A673 (cell line): Measurements from ENCODE around the gene PTMS. TPM values are rescaled to one million over a fixed set of nuclear protein-coding genes. Genes with fewer than 3 reads are reported as not detected.

ENCODE experiments used
- BruUV-seq: library from RNA; stranded (reverse); fragments of 400-500 nt; replicated peaks from 2 replicates; lab custom pipeline; 2021; lab: Mats Ljungman, UMichigan
- CTCF ChIA-PET: fragments of 300-600 bp; sonication (Branson Sonifier 250); formaldehyde crosslinking; loops from one replicate; lab custom pipeline; 2022; ENCODE audit warnings: antibody characterized with exemption; lab: Charles Lee
- POLR2A ChIA-PET: fragments of 300-600 bp; sonication (Branson Sonifier 250); formaldehyde crosslinking; loops from one replicate; lab custom pipeline; 2022; ENCODE audit warnings: antibody characterized with exemption; ENCODE audit not compliant: low non-redundant PET; lab: Charles Lee
- DNase-seq: peaks from one replicate; pipeline ENCODE4 v3.0.0-alpha.2; 2015; ENCODE audit warnings: low spot score
- H3K27ac ChIP-seq: fragments of 200-600 bp; sonication (generic); 2 replicates; pipeline ENCODE4 v1.5.1; 2016; ENCODE audit warnings: mixed run types, low read depth, mild to moderate bottlenecking, mixed read lengths, antibody characterized with exemption, low read length; ENCODE audit not compliant: poor library complexity, severe bottlenecking
- H3K27me3 ChIP-seq: fragments of 200-600 bp; sonication (generic); replicated peaks from 2 replicates; pipeline ENCODE4 v1.6.1; 2017; ENCODE audit warnings: mixed run types, low read depth, mild to moderate bottlenecking, mixed read lengths, antibody characterized with exemption, low read length; ENCODE audit not compliant: insufficient read depth, poor library complexity
- H3K36me3 ChIP-seq: fragments of 200-600 bp; sonication (generic); 2 replicates; pipeline ENCODE4 v1.6.1; 2016; ENCODE audit warnings: mixed run types, mild to moderate bottlenecking, mixed read lengths, antibody characterized with exemption, low read length; ENCODE audit not compliant: insufficient read depth, poor library complexity, severe bottlenecking
- H3K4me1 ChIP-seq: fragments of 200-600 bp; sonication (generic); 2 replicates; pipeline ENCODE4 v1.6.1; 2017; ENCODE audit warnings: mixed run types, mild to moderate bottlenecking, mixed read lengths, antibody characterized with exemption, low read length; ENCODE audit not compliant: insufficient read depth, poor library complexity, severe bottlenecking
- H3K4me3 ChIP-seq: fragments of 200-600 bp; sonication (generic); 2 replicates; pipeline ENCODE4 v1.5.1; 2016; ENCODE audit warnings: low read depth, mixed run types, mild to moderate bottlenecking, mixed read lengths, low read length; ENCODE audit not compliant: poor library complexity, severe bottlenecking
- H3K9me3 ChIP-seq: fragments of 200-600 bp; sonication (generic); 2 replicates; pipeline ENCODE4 v1.6.1; 2016; ENCODE audit warnings: mixed run types, low read depth, mild to moderate bottlenecking, mixed read lengths, antibody characterized with exemption, low read length; ENCODE audit not compliant: poor library complexity, severe bottlenecking
- EZH2 ChIP-seq: fragments of 200-600 bp; sonication (generic); IDR thresholded peaks from 2 replicates; pipeline ENCODE4 v1.6.1; 2017; ENCODE audit warnings: borderline replicate concordance, low read depth, mild to moderate bottlenecking, mixed read lengths, antibody characterized with exemption, low read length; ENCODE audit not compliant: poor library complexity, severe bottlenecking
- intact Hi-C: fragments of 100-400 bp; cut with micrococcal nuclease; formaldehyde crosslinking; loops from one replicate; pipeline ENCODE4 v1.10.0; 2022; ENCODE audit not compliant: unreplicated experiment
- total RNA-seq: library from RNA; stranded (reverse); gene quantifications from 2 replicates; pipeline ENCODE4 v1.2.3, GENCODE V29; 2021
- TF ChIP-seq, protein P1 (sequence below): fragments of 300-800, 200-600 bp; sonication (generic); conservative IDR thresholded peaks from 2 replicates; pipeline ENCODE4 v1.5.1; 2017; ENCODE audit warnings: low read depth, mild to moderate bottlenecking, antibody characterized with exemption, low read length, moderate library complexity, mixed read lengths

The PTMS gene
- total RNA-seq, 1 experiment from 2014 or later, result 620 TPM

- ChIA-PET POLR2A (no interaction called here), CTCF (no interaction called here)
- Histone ChIP-seq H3K27ac (no peak overlapping the region), H3K36me3 (no peaks in the 10 kb centered on the region), H3K4me3 (no peak overlapping the region), H3K9me3 (no peaks in the 10 kb centered on the region), H3K4me1 (no peaks in the 10 kb centered on the region), H3K27me3 (no peaks in the 10 kb centered on the region)
- BruUV-seq, result no TSS peak
- TF ChIP-seq, protein P1, sequence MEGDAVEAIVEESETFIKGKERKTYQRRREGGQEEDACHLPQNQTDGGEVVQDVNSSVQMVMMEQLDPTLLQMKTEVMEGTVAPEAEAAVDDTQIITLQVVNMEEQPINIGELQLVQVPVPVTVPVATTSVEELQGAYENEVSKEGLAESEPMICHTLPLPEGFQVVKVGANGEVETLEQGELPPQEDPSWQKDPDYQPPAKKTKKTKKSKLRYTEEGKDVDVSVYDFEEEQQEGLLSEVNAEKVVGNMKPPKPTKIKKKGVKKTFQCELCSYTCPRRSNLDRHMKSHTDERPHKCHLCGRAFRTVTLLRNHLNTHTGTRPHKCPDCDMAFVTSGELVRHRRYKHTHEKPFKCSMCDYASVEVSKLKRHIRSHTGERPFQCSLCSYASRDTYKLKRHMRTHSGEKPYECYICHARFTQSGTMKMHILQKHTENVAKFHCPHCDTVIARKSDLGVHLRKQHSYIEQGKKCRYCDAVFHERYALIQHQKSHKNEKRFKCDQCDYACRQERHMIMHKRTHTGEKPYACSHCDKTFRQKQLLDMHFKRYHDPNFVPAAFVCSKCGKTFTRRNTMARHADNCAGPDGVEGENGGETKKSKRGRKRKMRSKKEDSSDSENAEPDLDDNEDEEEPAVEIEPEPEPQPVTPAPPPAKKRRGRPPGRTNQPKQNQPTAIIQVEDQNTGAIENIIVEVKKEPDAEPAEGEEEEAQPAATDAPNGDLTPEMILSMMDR, result no peak
- TF ChIP-seq EZH2, result no peak
- intact Hi-C loops, result no loop called here
- DNase-seq, result no peak
Measured at GRCh38 chr12:6790496-6791150, 24.5 kb downstream of the PTMS start.

DNA sequence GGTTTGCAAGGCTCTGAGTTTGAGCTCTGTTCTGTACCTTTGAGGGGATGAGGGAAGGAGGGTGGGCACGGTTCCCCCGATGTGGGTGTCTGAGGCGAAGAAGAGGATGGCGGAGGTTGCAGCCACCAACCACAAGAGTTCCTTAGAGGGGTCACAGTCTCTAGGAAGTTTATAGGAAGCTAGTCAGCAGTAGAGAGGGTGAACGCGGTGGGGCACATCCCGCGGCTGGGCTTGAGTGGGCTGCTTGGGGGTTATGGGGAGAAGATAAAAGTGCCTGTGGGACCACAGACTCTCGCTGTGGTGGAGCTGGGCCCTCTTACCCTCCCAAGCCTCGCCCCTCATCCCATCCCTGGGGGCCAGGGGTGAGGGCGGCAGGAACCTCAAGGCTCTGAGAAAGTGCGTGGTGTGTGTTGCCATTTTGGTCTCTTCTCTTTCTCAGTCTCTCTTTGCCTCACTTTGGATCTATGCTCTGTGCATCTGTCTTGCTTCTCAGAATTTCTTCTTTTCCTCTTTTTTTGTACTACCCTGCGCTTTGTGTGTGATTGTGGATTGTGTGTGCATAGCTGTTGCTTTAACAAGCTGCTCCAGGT, 25.9 kb downstream of the PTMS start:
- no peaks in the 10 kb centered on the region for H3K36me3 ChIP-seq
- no peaks in the 10 kb centered on the region for H3K9me3 ChIP-seq
- no peak overlapping the region for H3K27ac ChIP-seq
- H3K27me3 ChIP-seq, result no peaks in the 10 kb centered on the region
- intact Hi-C loops, result no loop called here
- ChIA-PET POLR2A (interaction anchor here (0.5 kb wide), 1 partner anchor 12 kb away, joined by 4 read pairs; no protein-coding TSS in a partner anchor), CTCF (no interaction called here)
- H3K4me1 ChIP-seq, result no peaks in the 10 kb centered on the region
- TF ChIP-seq EZH2, result no peak
- TF ChIP-seq, protein P1, result no peak
- BruUV-seq, result no TSS peak
- no peak for DNase-seq
- no peak overlapping the region for H3K4me3 ChIP-seq

DNA sequence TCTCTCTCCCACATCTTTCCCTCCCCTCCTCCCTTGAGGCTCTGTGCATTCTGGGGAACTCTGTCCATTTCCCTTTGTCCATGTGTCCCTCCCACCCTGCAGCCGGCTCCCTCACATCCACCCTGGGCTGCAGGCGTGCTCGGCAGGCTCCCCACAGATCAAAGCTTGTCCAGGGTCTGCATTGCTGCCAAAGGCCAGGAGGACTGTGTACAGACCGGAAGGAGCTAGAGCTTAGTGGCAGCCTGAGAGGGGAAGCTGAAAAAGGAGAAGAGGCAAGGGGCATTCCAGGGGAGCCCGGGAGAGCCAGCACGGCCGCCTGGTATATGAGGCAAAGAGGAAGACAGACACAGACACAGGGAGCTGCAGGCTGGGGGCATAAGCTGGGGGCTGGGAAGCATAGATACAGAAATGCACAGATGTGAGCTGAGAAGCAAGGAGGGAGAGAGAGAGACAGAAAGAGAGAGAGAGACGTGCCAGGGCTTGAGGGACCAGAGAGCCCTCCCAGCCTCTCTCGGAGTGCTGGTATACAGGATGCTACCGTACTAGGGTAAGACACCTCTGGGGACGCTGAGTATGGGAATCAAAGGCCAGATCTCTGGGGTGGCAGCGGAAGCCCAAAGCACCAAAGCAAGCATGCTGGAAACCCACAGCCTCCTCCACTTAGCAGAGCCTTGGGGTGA, 26.5 kb downstream of the PTMS start:
- Histone ChIP-seq H3K9me3 (no peaks in the 10 kb centered on the region), H3K4me3 (no peak overlapping the region), H3K4me1 (no peaks in the 10 kb centered on the region), H3K36me3 (no peaks in the 10 kb centered on the region), H3K27ac (no peak overlapping the region), H3K27me3 (no peaks in the 10 kb centered on the region)
- DNase-seq, result no peak
- CTCF ChIA-PET, result no interaction called here
- BruUV-seq, result no TSS peak
- intact Hi-C loops, result no loop called here
- POLR2A ChIA-PET, result no interaction called here
- TF ChIP-seq EZH2, result no peak
- TF ChIP-seq, protein P1, result no peak
